ENCODE data around the gene KIF4B.

KIF4B gene

DNA sequence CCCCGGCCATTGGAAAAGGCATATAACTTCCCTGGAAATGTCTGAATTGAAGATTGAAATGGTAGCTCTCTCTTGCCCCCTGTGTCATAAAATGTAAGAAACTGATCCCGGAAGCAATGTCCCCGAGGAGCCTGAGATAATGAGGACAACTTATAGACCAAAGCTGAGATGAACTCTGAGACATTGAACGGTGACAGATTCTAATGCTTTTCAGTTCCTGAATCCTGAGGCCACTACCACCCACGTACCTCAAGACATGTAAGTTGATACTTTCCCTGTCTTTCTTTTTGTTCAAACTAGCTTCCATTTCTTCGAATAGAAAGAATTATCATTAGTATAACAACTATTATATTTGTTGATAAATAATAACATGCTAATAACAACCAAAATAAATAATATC is 51.0 kb downstream of the KIF4B start:
- DNase-seq: no peak

- DNase-seq: no peak
Observed at GRCh38 chr5:155066886-155067595, 53.5 kb downstream of the KIF4B start.

Measured in NCI-H69 (cell line).